GM12874 (cell line): Measurements from ENCODE around the gene DCX.

Experiments
- CTCF ChIP-seq: IDR thresholded peaks from 2 replicates; pipeline ENCODE4 v1.5.1; 2011; ENCODE audit warnings: low read depth, mild to moderate bottlenecking, control low read depth, low read length, moderate library complexity; ENCODE audit not compliant: insufficient read depth

DCX gene

DNA sequence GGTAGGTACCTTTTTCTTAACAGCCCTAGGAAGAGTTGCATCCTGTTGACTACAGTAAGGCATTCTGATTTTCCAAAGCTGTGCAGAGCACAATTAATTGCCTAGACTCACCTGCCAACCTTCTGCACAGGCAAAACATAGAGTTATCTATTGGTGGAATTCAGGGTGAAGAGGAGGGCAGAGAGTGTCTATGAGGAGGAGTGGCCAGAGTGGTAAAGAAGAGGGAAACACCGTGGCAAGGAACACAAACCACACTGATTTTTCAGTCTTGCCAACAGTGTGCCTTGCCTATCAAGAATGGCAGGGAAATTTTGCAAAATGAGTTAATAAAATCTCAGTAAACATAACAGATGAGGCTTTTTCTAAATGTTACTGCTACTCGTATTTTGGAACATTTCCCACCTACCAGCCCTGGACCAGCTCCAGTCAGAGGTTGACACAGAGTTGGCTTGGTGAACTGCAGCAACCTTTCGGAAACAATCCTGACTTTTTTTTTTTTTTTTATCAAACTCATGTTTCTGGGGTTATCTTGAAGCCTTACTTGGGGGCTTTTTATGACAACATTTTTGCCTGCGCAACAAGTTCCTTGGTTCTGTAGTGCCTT lies 73.8 kb downstream of the DCX start:
- no peak for TF ChIP-seq CTCF

DNA sequence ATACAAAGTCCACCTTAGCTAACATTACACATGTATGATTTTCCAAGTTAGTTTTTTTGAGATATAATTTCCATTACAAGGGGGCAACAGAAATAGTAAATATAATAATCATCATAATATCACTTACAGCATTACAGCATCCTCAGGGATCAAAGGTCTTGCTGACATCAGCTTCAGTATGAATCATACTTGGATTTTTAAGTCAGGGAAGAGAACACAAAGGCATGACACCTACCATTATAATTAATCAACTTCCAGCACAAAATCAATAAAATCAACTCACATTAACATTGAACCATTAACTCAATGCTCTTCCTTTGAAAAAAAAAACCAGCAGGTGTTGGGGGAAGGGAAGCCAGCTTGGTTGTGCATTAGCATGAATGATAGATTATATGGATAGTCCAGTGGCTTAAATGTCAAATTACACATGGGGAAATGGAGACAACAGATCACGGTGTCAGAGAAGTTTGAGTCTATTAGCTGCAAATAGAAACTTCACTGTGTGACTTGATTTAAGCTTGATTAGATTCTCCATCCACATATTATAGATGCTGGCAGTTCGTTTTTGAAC lies 74.8 kb downstream of the DCX start:
- TF ChIP-seq CTCF: no peak

GRCh38 chrX:111336141-111336540 lies 75.9 kb downstream of the DCX start:
- no peak for TF ChIP-seq CTCF

- TF ChIP-seq CTCF: no peak
Observed at GRCh38 chrX:111329370-111329769, 82.6 kb downstream of the DCX start.

DNA sequence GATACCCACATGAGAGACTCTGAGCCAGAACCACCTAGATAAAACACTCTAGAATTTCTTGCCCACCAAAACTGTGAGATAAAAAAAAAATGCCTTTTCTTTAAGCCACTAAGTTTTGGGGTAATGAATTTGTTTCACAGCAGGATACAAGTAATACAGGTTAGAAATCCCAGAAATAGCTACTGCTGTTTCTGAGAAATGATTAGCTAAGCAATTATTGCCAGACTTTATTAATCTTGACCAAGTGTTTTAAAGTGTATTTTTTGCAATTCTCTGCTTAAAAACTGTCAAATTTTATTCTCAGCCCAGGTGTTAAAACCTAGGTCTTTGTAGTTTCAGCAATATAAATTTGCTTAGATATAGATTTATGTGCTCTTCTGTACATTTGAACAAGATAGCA lies 83.1 kb downstream of the DCX start:
- no peak for TF ChIP-seq CTCF

DNA sequence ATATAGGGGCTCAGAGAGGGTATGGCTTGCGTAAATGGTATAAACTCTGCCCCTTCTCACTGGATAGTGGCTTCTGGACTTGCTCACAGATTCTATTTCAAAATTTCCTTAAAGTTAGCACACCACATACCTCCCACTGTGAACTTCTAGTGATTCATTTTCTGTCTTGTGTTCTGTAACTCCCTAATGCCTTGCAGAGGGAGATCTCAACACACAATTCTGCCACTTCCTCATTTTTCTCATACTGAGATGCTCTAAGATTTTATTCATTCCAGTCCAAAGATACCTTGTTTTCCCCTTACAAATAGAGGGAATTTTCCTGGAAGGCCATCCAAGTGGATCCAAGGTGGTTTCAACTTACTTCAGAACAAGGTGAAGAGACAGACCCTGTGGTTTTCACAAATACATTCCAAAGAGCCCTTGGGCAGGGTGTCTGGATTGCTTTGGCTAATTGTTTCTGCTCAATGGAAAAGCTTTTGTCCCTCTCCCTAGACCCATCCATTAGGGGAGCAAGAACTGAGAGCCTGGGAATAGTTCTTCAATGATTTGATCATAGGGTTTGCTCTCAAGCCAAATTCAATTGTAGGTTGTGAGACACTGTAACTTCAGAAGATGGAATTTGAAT lies 89.6 kb downstream of the DCX start:
- TF ChIP-seq CTCF: no peak

GRCh38 chrX:111319451-111319850 lies 92.5 kb downstream of the DCX start:
- TF ChIP-seq CTCF: no peak
